Measurements from ENCODE around the gene DHRS11.
"Not testable (repeated sequence)": the region's sequence is repeated elsewhere in the genome, so short reads cannot be mapped to it uniquely, and the experiment has no call there.

DNA sequence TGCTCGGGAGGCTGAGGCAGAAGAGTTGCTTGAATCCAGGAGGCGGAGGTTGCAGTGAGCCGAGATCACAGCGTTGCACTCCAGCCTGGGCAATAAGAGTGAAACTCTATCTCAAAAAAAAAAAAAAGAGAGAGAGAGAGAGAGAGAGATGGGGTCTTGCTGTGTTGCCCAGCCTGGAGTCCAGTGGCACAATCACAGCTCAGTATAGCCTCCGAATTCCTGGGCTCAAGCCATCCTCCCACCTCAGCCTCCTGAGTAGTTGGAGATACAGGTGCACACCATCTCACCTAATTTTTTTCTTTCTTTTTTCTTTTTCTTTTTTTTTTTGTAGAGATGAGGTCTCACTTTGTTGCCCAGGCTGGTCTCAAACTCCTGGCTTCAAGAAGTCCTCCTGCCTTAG is 13.3 kb downstream of the DHRS11 start:
- not testable (repeated sequence) for TF ChIP-seq POLR2A, CTCF, EP300, POLR2AphosphoS5 (IDR thresholded peaks at IDR 0.05)
